GM15510 (cell line): ENCODE measurements around the gene MIDN.

Experiments used
- POLR2A ChIP-seq: IDR thresholded peaks from 3 replicates; pipeline ENCODE4 v1.6.1; 2011; ENCODE audit warnings: borderline replicate concordance; ENCODE audit not compliant: insufficient read length; ENCODE audit errors: extremely low read depth

MIDN gene

GRCh38 chr19:1245494-1246264 lies 2.7 kb upstream of the MIDN start:
- no peak for TF ChIP-seq POLR2A

DNA sequence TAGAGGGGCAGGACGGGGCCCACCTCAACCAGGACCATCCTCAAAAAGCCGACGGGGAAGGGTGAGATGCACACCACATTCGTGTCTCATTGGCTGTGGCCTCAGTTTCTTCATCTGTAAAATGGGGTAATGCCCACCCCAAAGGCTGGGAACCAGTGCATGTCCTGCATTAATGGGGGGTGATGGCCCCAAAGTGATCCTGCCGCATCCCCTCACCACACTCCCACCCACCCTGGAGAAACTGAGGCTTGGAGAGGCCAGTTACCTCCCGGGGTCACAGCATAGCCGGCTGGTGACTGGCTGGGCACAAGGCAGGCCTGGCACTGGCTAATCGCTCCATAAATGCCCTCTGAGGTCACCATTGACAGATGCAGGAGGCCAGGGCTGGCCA lies 640 bp upstream of the MIDN start:
- no peak for TF ChIP-seq POLR2A

- no peak for TF ChIP-seq POLR2A
These were observed 459 bp downstream of the MIDN start for GRCh38 chr19:1248786-1249297.

DNA sequence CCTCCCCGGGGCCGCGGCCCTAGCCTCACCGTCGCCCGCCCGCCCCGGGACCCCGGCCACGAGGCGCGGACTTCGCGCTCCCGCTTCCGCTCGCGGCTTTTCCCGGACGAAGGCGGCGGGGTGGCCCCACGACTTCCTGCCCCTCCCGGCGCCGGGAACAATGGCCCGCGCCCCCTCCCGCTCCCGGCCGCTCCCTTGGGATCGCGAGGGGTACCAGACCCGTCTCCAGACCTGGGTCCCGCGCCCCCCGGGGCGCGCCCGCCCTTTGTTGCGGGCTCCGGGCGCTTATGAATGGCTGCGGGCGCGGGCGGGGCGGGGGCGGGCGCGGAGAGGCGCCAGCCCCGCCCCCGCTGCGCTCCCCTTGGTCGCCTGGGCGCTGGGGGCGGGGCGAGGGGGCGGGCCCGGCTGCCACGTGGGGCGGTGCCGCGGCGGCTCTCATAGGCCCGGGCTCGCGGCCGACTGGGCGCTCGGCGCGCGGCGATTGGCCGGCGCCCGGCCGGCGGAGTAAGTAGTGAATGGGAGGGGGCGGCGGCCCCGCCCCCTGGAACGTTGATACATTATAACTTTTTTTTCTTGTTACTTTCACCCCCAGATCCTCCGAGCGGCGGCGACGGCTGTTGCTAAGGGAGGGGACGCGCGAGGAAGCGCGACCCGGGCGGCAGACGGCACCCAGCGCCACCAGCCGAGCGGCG lies 1.1 kb downstream of the MIDN start:
- peak; percentile 79 for TF ChIP-seq POLR2A

- no peak for TF ChIP-seq POLR2A
These were observed 1.6 kb downstream of the MIDN start for GRCh38 chr19:1249990-1250436.

DNA sequence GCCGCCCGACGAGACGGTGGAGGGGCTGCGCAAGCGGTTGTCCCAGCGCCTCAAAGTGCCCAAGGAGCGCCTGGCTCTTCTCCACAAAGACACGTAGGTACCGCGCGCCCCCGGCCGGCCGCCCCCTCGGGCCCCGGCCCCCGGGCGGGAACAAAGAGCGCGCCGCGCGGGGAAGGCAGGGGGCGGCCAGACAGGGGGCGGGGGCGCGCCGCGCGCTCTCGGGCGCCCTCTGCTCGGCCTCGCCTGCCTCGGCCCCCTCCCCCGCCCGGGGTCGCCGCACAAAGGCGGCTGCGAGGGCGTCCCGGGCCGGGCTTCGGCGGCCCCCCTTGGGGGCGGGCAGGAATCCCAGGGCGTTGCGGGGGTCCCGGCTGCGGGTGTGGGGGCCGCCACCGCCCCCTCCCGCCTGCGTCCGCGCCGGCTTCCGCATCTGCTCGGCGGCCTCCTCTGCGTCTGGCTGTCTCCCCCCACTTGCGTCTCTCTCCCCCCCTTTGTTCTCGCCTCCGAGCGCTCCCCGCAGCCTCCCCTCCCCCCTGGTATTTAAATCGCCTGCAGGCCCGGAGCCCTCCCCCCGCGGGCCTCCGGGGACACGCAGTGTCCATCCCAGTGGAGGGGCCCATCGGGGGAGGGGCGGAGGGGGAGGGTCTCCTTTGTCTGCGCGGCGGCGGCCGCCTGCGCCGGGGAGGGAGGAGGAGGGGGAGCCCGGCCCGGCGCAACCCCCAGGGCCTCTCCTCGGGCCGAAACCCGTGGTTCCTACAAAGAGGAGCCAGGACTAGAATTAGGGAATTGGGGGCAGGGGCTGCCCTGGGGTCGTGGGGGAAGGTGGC lies 2.3 kb downstream of the MIDN start:
- TF ChIP-seq POLR2A: peak; percentile 26

DNA sequence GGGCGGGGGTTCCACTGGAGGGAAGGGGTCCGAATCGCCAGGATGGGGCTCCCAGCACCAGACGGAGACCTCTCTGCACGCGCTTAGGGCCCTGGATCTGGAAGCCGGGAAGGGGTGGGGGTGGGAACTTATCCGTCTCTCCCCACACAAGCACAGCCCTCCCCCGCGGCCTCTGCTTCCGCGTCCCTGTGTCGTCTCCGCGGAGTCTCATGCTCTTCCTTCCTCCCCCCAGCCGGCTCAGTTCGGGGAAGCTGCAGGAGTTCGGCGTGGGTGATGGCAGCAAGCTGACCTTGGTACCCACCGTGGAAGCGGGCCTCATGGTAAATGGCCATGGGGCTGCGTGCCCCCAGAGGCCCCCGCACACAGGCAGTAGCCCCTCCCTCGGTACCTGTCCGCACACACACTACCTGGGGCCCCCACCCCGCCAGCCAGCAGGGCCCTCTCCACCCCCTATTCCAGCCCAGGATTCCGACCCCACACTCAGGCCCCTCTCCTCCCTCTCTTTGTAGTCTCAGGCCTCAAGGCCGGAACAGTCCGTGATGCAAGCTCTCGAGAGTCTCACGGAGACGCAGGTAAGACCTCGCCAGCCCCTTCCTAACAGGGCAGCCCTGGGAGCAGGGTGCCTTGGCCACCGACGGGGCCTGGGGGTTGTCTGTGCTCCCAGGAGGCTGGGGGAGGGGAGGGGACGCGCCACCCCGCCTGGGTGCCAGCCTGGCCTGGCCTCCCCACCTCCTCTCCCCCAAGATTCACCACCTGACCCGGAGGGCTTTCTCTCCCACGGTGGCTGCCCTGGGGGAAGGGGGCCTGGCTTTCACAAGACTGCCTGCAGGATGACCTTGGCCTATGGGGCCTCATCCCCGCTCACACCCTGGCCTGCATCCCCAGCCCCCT lies 3.2 kb downstream of the MIDN start:
- TF ChIP-seq POLR2A: peak; percentile 41

GRCh38 chr19:1252221-1252820 lies 3.9 kb downstream of the MIDN start:
- TF ChIP-seq POLR2A: no peak

GRCh38 chr19:1252821-1253513 lies 4.6 kb downstream of the MIDN start:
- no peak for TF ChIP-seq POLR2A

- TF ChIP-seq POLR2A: peak; percentile 2
These were observed 5.2 kb downstream of the MIDN start for GRCh38 chr19:1253514-1254080.

- peak; percentile 1 for TF ChIP-seq POLR2A
These were observed 5.7 kb downstream of the MIDN start for GRCh38 chr19:1254081-1254527.

GRCh38 chr19:1254530-1255185 lies 6.3 kb downstream of the MIDN start:
- peak; percentile 10 for TF ChIP-seq POLR2A
